HepG2 (cell line): ENCODE results near the gene CHDH. TPM values are rescaled to one million over a fixed set of nuclear protein-coding genes. Genes with fewer than 3 reads are reported as not detected.

Source experiments
- ARID4A ChIP-seq: sonication (generic); formaldehyde crosslinking; IDR thresholded peaks from 2 replicates; pipeline ENCODE4 v1.5.0; 2020; ENCODE audit warnings: mild to moderate bottlenecking, missing genetic modification reagents, borderline replicate concordance
- ATF7-NPFF ChIP-seq: sonication (generic); formaldehyde crosslinking; IDR thresholded peaks from 2 replicates; pipeline ENCODE4 v1.8.1; 2023; ENCODE audit warnings: mild to moderate bottlenecking, low read depth, missing genetic modification reagents, moderate library complexity
- DNMT3B ChIP-seq: conservative IDR thresholded peaks from 2 replicates; pipeline ENCODE4 v1.6.1; 2016; ENCODE audit warnings: missing biosample characterization, control low read depth
- HOXA5 ChIP-seq: sonication (generic); formaldehyde crosslinking; IDR thresholded peaks from 2 replicates; pipeline ENCODE4 v1.4.0; 2020; ENCODE audit warnings: missing genetic modification reagents
- JUND ChIP-seq: sonication (generic); formaldehyde crosslinking; IDR thresholded peaks from 2 replicates; pipeline ENCODE4 v1.8.0; 2022; ENCODE audit warnings: mild to moderate bottlenecking, missing genetic modification reagents
- KLF12 ChIP-seq: sonication (generic); formaldehyde crosslinking; IDR thresholded peaks from 2 replicates; pipeline ENCODE4 v1.4.0; 2020; ENCODE audit warnings: missing genetic modification reagents, borderline replicate concordance
- LCORL ChIP-seq, 2 experiments: fragments of 450-650 bp in 1 of 2; sonication (generic) in 1 of 2; formaldehyde crosslinking in 1 of 2; IDR thresholded peaks; 2 replicates each; pipeline versions ENCODE4 v1.5.0 to v1.6.1; 2017 to 2020; ENCODE audit warnings: antibody characterized with exemption in 1 of 2, missing genetic modification reagents in 1 of 2
- NFIB ChIP-seq: sonication (generic); formaldehyde crosslinking; IDR thresholded peaks from 2 replicates; pipeline ENCODE4 v1.9.0; 2021; ENCODE audit warnings: missing genetic modification reagents, mild to moderate bottlenecking, borderline replicate concordance
- NR2C2 ChIP-seq: sonication (generic); formaldehyde crosslinking; IDR thresholded peaks from 2 replicates; pipeline ENCODE4 v1.4.0; 2020; ENCODE audit warnings: missing genetic modification reagents, mild to moderate bottlenecking, moderate library complexity, borderline replicate concordance
- PRDM4 ChIP-seq: sonication (generic); formaldehyde crosslinking; IDR thresholded peaks from 2 replicates; pipeline ENCODE4 v1.9.0; 2021; ENCODE audit warnings: missing genetic modification reagents, borderline replicate concordance
- SOX6 ChIP-seq, 2 experiments: fragments of 450-650 bp in 1 of 2; sonication (generic) in 1 of 2; formaldehyde crosslinking in 1 of 2; IDR thresholded peaks; 2 replicates each; pipeline versions ENCODE4 v1.4.0 to v1.6.1; 2017 to 2020; ENCODE audit warnings: antibody characterized with exemption in 1 of 2, mild to moderate bottlenecking in 1 of 2, missing genetic modification reagents in 1 of 2
- ZNF331 ChIP-seq: sonication (generic); formaldehyde crosslinking; IDR thresholded peaks from 2 replicates; pipeline ENCODE4 v1.4.0; 2020; ENCODE audit warnings: missing genetic modification reagents
- ZNF550 ChIP-seq: sonication (generic); formaldehyde crosslinking; IDR thresholded peaks from 2 replicates; pipeline ENCODE4 v1.4.0; 2020; ENCODE audit warnings: mild to moderate bottlenecking, missing genetic modification reagents, borderline replicate concordance
- ZNF574 ChIP-seq: sonication (generic); formaldehyde crosslinking; IDR thresholded peaks from 2 replicates; pipeline ENCODE4 v1.4.0; 2020; ENCODE audit warnings: missing genetic modification reagents
- ZNF775 ChIP-seq: sonication (generic); formaldehyde crosslinking; IDR thresholded peaks from 2 replicates; pipeline ENCODE4 v1.4.0; 2020; ENCODE audit warnings: missing genetic modification reagents, mild to moderate bottlenecking, moderate library complexity, borderline replicate concordance
- polyA plus RNA-seq, 8 experiments: library from polyadenylated mRNA; depleted of rRNA in 3 of 8; stranded (reverse) in 7 of 8; unstranded in 1 of 8; fragments of >200 nt; fragmentation: Illumina TruSeq in 4 of 8; extraction: Trizol in 4 of 8; gene quantifications; 2 replicates each; pipeline versions ENCODE4 v1.2.1 to v1.2.3, GENCODE V29; 2011 to 2016; ENCODE audit warnings: low read depth in 4 of 8, missing spikeins in 1 of 8, mixed read lengths in 1 of 8; ENCODE audit not compliant: insufficient read depth in 1 of 8
- total RNA-seq, 5 experiments: library from RNA; depleted of rRNA; stranded (reverse); fragments of >200 nt; fragmentation: Illumina TruSeq; extraction: Trizol; gene quantifications; 2 replicates each; pipeline ENCODE4 v1.2.3, GENCODE V29; 2016; ENCODE audit warnings: low read depth in 1 of 5
- TF ChIP-seq, protein P1 (sequence below): IDR thresholded peaks from 2 replicates; pipeline ENCODE4 v1.6.1; 2016; ENCODE audit warnings: low read depth, borderline replicate concordance
- TF ChIP-seq, protein P2 (sequence below): sonication (generic); formaldehyde crosslinking; IDR thresholded peaks from 2 replicates; pipeline ENCODE4 v1.5.0; 2020; ENCODE audit warnings: mild to moderate bottlenecking, low read depth, missing genetic modification reagents, borderline replicate concordance

The CHDH gene
- total and polyA plus RNA-seq, 2 of the 13 experiments (the other 11 are each of a cell fraction or from before 2014, with no cell fraction given): 28.1 to 48.9 TPM

GRCh38 chr3:53841296-53841695, 4.9 kb downstream of the CHDH start (continued):
- TF ChIP-seq NR2C2: no peak
- TF ChIP-seq ZNF574 (CRISPR knock-in tag): peak; percentile 17; the same call in 1 of the 2 replicates
- no peak for TF ChIP-seq LCORL (IDR thresholded peaks at IDR 0.05)
- TF ChIP-seq LCORL (CRISPR knock-in tag; IDR thresholded peaks at IDR 0.05): no peak
- no peak for TF ChIP-seq JUND (CRISPR knock-in tag)
- TF ChIP-seq PRDM4 (CRISPR knock-in tag): 0 out of 2 replicates have a peak, but pooled peaks have one; percentile 35
- peak; percentile 53 for TF ChIP-seq ZNF331
- no peak for TF ChIP-seq DNMT3B (CRISPR knock-in tag)
- no peak for TF ChIP-seq ZNF550
- TF ChIP-seq NFIB (CRISPR knock-in tag): no peak
- TF ChIP-seq, protein P1, sequence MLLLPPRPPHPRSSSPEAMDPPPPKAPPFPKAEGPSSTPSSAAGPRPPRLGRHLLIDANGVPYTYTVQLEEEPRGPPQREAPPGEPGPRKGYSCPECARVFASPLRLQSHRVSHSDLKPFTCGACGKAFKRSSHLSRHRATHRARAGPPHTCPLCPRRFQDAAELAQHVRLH: no peak
- no peak for TF ChIP-seq HOXA5
- no peak for TF ChIP-seq ZNF775 (CRISPR knock-in tag)
- TF ChIP-seq ATF7-NPFF (CRISPR knock-in tag): no peak
- TF ChIP-seq, protein P2, sequence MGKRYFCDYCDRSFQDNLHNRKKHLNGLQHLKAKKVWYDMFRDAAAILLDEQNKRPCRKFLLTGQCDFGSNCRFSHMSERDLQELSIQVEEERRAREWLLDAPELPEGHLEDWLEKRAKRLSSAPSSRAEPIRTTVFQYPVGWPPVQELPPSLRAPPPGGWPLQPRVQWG: no peak
- TF ChIP-seq ARID4A (CRISPR knock-in tag): peak; percentile 26; the same call in 1 of the 2 replicates
- TF ChIP-seq KLF12: no peak
- TF ChIP-seq SOX6 (IDR thresholded peaks at IDR 0.05): no peak
- TF ChIP-seq SOX6 (CRISPR knock-in tag; IDR thresholded peaks at IDR 0.05): no peak
